PC-9 (cell line): Measurements from ENCODE around the gene CDS2. TPM values are rescaled to one million over a fixed set of nuclear protein-coding genes. Genes with fewer than 3 reads are reported as not detected.

Experiments
- BruUV-seq: library from RNA; stranded (reverse); fragments of 400-500 nt; replicated peaks from 2 replicates; lab custom pipeline; 2021; lab: Mats Ljungman, UMichigan
- CTCF ChIA-PET: fragments of 300-600 bp; sonication (Branson Sonifier 250); formaldehyde crosslinking; loops from one replicate; lab custom pipeline; 2022; ENCODE audit warnings: antibody characterized with exemption; lab: Charles Lee
- POLR2A ChIA-PET: fragments of 300-600 bp; sonication (Branson Sonifier 250); formaldehyde crosslinking; loops from one replicate; lab custom pipeline; 2022; ENCODE audit warnings: antibody characterized with exemption; ENCODE audit not compliant: unreplicated experiment; lab: Charles Lee
- DNase-seq, 2 experiments: peaks; one replicate each; pipeline versions ENCODE4 v3.0.0 to v3.0.0-alpha.2; 2015 to 2022; ENCODE audit warnings: mixed read lengths in 1 of 2
- H2AFZ ChIP-seq: fragments of 200-600 bp; sonication (generic); 2 replicates; pipeline ENCODE4 v1.8.1; 2017; ENCODE audit warnings: antibody characterized with exemption
- H3F3A ChIP-seq: fragments of 200-600 bp; sonication (generic); 2 replicates; pipeline ENCODE4 v1.8.1; 2017; ENCODE audit warnings: antibody characterized with exemption, mild to moderate bottlenecking, low read depth; ENCODE audit not compliant: insufficient read depth
- H3K27ac ChIP-seq: fragments of 200-600 bp; sonication (generic); 2 replicates; pipeline ENCODE4 v1.6.1; 2016; ENCODE audit warnings: mixed run types
- H3K27me3 ChIP-seq: fragments of 200-600 bp; sonication (generic); 2 replicates; pipeline ENCODE4 v1.6.1; 2016; ENCODE audit warnings: low read depth, mixed run types; ENCODE audit not compliant: insufficient read depth
- H3K36me3 ChIP-seq: fragments of 200-600 bp; sonication (generic); 2 replicates; pipeline ENCODE4 v1.6.1; 2016; ENCODE audit warnings: low read depth, mixed run types
- H3K4me1 ChIP-seq: fragments of 200-600 bp; sonication (generic); replicated peaks from 2 replicates; pipeline ENCODE4 v1.6.1; 2016; ENCODE audit warnings: mixed run types; ENCODE audit not compliant: insufficient read depth
- H3K4me2 ChIP-seq: fragments of 200-600 bp; sonication (generic); 2 replicates; pipeline ENCODE4 v1.6.1; 2017; ENCODE audit warnings: mixed run types
- H3K4me3 ChIP-seq: fragments of 200-600 bp; sonication (generic); 2 replicates; pipeline ENCODE4 v1.6.1; 2016; ENCODE audit warnings: mixed run types
- H3K79me2 ChIP-seq: fragments of 200-600 bp; sonication (generic); 2 replicates; pipeline ENCODE4 v1.6.1; 2017; ENCODE audit warnings: low read depth, mixed run types
- H3K9me2 ChIP-seq: fragments of 200-600 bp; sonication (generic); 2 replicates; pipeline ENCODE4 v1.8.1; 2017; ENCODE audit warnings: mild to moderate bottlenecking; ENCODE audit not compliant: insufficient read depth
- H3K9me3 ChIP-seq: fragments of 200-600 bp; sonication (generic); 2 replicates; pipeline ENCODE4 v1.8.1; 2016; ENCODE audit warnings: low read depth; ENCODE audit not compliant: insufficient read depth
- H4K20me1 ChIP-seq: fragments of 200-600 bp; sonication (generic); 2 replicates; pipeline ENCODE4 v1.8.1; 2017; ENCODE audit not compliant: insufficient read depth
- EZH2 ChIP-seq: fragments of 200-600 bp; sonication (generic); IDR thresholded peaks from 2 replicates; pipeline ENCODE4 v1.8.0; 2017; ENCODE audit warnings: antibody characterized with exemption, low read depth
- intact Hi-C: fragments of 100-400 bp; cut with micrococcal nuclease; formaldehyde crosslinking; loops from one replicate; pipeline ENCODE4 v1.10.0; 2022; ENCODE audit not compliant: unreplicated experiment
- total RNA-seq: library from RNA; stranded (reverse); gene quantifications from 2 replicates; pipeline ENCODE4 v1.2.3, GENCODE V29; 2021
- TF ChIP-seq, protein P1 (sequence below): fragments of 200-600 bp; sonication (generic); conservative IDR thresholded peaks from 2 replicates; pipeline ENCODE4 v1.6.1; 2017; ENCODE audit warnings: mixed run types, antibody characterized with exemption, mild to moderate bottlenecking, moderate library complexity

Gene CDS2
- total RNA-seq, 1 experiment from 2014 or later: 42.8 TPM

DNA sequence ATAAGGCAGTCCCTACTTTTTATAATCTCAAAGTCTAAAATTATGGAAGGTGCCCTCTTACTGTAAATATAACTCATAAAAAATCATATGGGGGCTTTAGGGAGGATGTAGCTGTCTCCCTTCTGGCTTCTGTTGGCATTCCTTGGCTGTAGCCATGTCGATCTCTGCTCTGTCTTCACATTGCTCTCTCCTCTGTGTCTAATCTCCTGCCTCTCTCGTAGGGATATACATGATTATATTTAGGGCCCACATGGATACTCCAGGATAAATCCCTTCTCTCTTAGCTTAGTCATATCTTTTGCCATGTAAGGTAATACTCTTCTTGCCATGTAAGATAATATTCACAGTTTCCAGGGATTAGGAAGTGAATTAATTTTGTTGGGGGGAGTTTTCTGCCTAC, 28.6 kb downstream of the CDS2 start:
- no peak for DNase-seq

DNA sequence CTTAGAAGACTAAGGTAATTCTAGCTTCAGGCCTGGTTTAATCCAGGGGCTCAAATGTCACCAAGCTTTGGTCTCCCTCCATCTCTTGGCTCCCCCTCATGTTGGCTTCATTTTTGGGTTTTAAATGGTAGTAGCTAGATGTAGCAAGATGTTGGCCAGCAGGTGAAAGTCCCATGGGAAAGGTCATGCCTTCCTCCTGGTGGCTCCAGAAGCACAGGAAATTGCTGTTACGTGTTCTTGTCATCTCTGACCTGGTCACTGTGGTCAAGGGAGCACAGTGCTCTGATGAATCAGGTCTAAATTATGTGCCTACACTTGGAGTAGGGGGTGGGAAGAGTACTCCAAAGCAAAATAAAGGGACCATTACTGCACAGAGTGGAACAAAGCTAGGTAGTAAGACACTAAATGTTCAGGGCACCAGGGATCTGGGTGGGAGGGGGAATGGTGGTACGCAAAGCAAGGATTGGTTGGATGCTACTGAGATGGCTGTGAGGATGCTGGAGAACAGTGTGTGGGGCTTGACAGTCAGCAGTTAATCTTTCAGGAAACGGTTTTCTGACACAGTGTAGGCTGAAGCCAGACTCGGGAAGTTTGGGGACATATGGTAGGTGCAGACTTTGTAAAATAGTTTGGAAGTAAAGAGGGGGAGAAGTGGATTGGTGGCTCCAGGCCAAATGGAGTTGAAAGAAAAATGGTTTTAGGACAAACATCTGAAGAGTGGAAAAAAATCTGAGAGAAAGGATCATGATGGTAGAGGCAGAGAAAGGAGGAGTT, 30.1 kb downstream of the CDS2 start:
- H2AFZ ChIP-seq: no peak overlapping the region
- intact Hi-C loops: no loop called here
- H3K4me2 ChIP-seq: peak overlapping the region; percentile 61
- peaks cover 77% of the 10 kb centered on the region for H3K79me2 ChIP-seq
- POLR2A ChIA-PET: interaction anchor here (0.6 kb wide), 1 partner anchor 10 kb away, joined by 4 read pairs; no protein-coding TSS in a partner anchor
- BruUV-seq: no TSS peak
- peaks cover 91% of the 10 kb centered on the region for H3K4me1 ChIP-seq
- peaks cover 51% of the 10 kb centered on the region for H3F3A ChIP-seq
- H3K9me3 ChIP-seq: no peaks in the 10 kb centered on the region
- TF ChIP-seq, protein P1, sequence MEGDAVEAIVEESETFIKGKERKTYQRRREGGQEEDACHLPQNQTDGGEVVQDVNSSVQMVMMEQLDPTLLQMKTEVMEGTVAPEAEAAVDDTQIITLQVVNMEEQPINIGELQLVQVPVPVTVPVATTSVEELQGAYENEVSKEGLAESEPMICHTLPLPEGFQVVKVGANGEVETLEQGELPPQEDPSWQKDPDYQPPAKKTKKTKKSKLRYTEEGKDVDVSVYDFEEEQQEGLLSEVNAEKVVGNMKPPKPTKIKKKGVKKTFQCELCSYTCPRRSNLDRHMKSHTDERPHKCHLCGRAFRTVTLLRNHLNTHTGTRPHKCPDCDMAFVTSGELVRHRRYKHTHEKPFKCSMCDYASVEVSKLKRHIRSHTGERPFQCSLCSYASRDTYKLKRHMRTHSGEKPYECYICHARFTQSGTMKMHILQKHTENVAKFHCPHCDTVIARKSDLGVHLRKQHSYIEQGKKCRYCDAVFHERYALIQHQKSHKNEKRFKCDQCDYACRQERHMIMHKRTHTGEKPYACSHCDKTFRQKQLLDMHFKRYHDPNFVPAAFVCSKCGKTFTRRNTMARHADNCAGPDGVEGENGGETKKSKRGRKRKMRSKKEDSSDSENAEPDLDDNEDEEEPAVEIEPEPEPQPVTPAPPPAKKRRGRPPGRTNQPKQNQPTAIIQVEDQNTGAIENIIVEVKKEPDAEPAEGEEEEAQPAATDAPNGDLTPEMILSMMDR: no peak
- TF ChIP-seq EZH2: no peak
- H3K36me3 ChIP-seq: 0 out of 2 replicates have a peak, but pooled peaks cover 3% of the 10 kb centered on the region
- H3K27me3 ChIP-seq: no peaks in the 10 kb centered on the region
- H3K4me3 ChIP-seq: no peak overlapping the region
- CTCF ChIA-PET: interaction anchor here (0.5 to 2.0 kb wide), 5 partner anchors 10 to 145 kb away, joined by 3 to 14 read pairs (median 3); partner anchors contain the start of gene CDS2
- H3K27ac ChIP-seq: peak overlapping the region; percentile 98
- H3K9me2 ChIP-seq: no peaks in the 10 kb centered on the region
- H4K20me1 ChIP-seq: no peaks in the 10 kb centered on the region
- peak; percentile 51 to 91 for DNase-seq

More for the DNA sequence above, 28.6 kb downstream of the CDS2 start:
- H3K4me1 ChIP-seq: peaks cover 86% of the 10 kb centered on the region
- ChIA-PET CTCF (no interaction called here), POLR2A (interaction anchor here (0.5 to 0.7 kb wide), 2 partner anchors 14 to 565 kb away, joined by 4 to 6 read pairs; no protein-coding TSS in a partner anchor)
- H3F3A ChIP-seq: peaks cover 53% of the 10 kb centered on the region
- no peaks in the 10 kb centered on the region for H3K36me3 ChIP-seq
- H3K79me2 ChIP-seq: peaks cover 77% of the 10 kb centered on the region
- intact Hi-C loops: no loop called here
- no peaks in the 10 kb centered on the region for H3K9me3 ChIP-seq
- no TSS peak for BruUV-seq
- no peak overlapping the region for H3K4me3 ChIP-seq
- peak overlapping the region; percentile 98 for H3K27ac ChIP-seq
- H3K9me2 ChIP-seq: no peaks in the 10 kb centered on the region
- peak overlapping the region; percentile 61 for H3K4me2 ChIP-seq
- no peaks in the 10 kb centered on the region for H4K20me1 ChIP-seq
- H3K27me3 ChIP-seq: no peaks in the 10 kb centered on the region
- H2AFZ ChIP-seq: no peak overlapping the region
- TF ChIP-seq, protein P1: no peak
- no peak for TF ChIP-seq EZH2

DNA sequence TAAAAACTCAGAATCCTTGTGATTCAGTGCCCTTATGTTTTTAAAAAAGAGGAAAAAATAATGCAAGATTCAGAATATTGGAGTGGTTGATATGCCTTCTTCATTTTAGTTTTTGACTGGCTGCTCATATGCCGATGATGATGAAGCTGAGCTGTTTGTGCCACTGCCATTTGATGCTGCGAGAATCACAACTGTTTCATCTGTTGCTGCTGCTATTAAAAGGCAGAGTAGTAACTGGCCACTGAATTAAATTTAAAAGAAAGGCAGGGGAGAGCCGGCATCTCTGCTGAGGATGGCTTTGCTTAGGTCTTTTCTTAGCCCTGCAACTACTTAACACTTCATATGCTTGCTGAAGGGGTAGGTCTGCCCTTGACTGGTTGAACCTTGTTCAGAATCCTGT, 33.1 kb downstream of the CDS2 start:
- Histone ChIP-seq H3K36me3 (0 out of 2 replicates have a peak, but pooled peaks cover 3% of the 10 kb centered on the region), H4K20me1 (no peaks in the 10 kb centered on the region), H3K9me2 (no peaks in the 10 kb centered on the region), H3F3A (peaks cover 23% of the 10 kb centered on the region), H2AFZ (no peak overlapping the region), H3K4me3 (no peak overlapping the region), H3K4me1 (peaks cover 62% of the 10 kb centered on the region), H3K27me3 (no peaks in the 10 kb centered on the region), H3K79me2 (peaks cover 88% of the 10 kb centered on the region), H3K27ac (peak overlapping the region; percentile 77; the same call in 1 of the 2 replicates), H3K4me2 (no peak overlapping the region), H3K9me3 (no peaks in the 10 kb centered on the region)
- intact Hi-C loops: no loop called here
- CTCF ChIA-PET: no interaction called here
- DNase-seq: no peak
- POLR2A ChIA-PET: no interaction called here
- BruUV-seq: no TSS peak
- TF ChIP-seq, protein P1: no peak
- no peak for TF ChIP-seq EZH2
